ENCODE measurements around the gene RHBDL3. TPM values are rescaled to one million over a fixed set of nuclear protein-coding genes. Genes with fewer than 3 reads are reported as not detected.

Gene RHBDL3
- total RNA-seq, 2 experiments from 2014 or later: 0.15 TPM; not detected in 1

GRCh38 chr17:32297424-32297823 lies 31.8 kb downstream of the RHBDL3 start:
- no peaks in the 10 kb centered on the region for H3K9me2 ChIP-seq (ENCODE audit: insufficient read depth, low read length)
- no peak overlapping the region for H3K4me3 ChIP-seq (ENCODE audit: low read depth, low read length, poor library complexity, severe bottlenecking)
- H3K36me3 ChIP-seq (ENCODE audit: insufficient read depth, low read length): no peaks in the 10 kb centered on the region
- ChIA-PET CTCF (ENCODE audit: unreplicated experiment) (interaction anchor here (1.9 kb wide), 1 partner anchor 10 kb away, joined by 4 read pairs; no protein-coding TSS in a partner anchor), POLR2A (interaction anchor here (0.6 kb wide), 1 partner anchor 105 kb away, joined by 4 read pairs; no protein-coding TSS in a partner anchor)
- TF ChIP-seq CTCF (conservative IDR thresholded peaks at IDR 0.05; ENCODE audit: low read length): no peak
- no peak for TF ChIP-seq EZH2phosphoT487 (IDR thresholded peaks at IDR 0.05; ENCODE audit: borderline replicate concordance, low read depth, low read length)
- no peaks in the 10 kb centered on the region for H4K20me1 ChIP-seq (ENCODE audit: insufficient read depth, low read length)
- no peaks in the 10 kb centered on the region for H3K9me3 ChIP-seq (ENCODE audit: low read length)
- peaks cover 29% of the 10 kb centered on the region for H3K4me1 ChIP-seq (ENCODE audit: insufficient read depth, low read length, poor library complexity, severe bottlenecking)
- DNase-seq (ENCODE audit: low spot score): no peak
- no peak overlapping the region for H2AFZ ChIP-seq (ENCODE audit: low read length)
- H3K4me2 ChIP-seq (ENCODE audit: low read length): no peak overlapping the region
- no TSS peak for BruUV-seq (replicated peaks)
- H3K27ac ChIP-seq (ENCODE audit: low read depth, low read length, poor library complexity, severe bottlenecking): no peak overlapping the region
- H3K79me2 ChIP-seq (ENCODE audit: insufficient read depth, low read depth, low read length): no peaks in the 10 kb centered on the region
- intact Hi-C loops (cut with micrococcal nuclease; ENCODE audit: unreplicated experiment): no loop called here

- no peak overlapping the region for H3K27ac ChIP-seq (ENCODE audit: low read depth, low read length, poor library complexity, severe bottlenecking)
- no peaks in the 10 kb centered on the region for H3K9me2 ChIP-seq (ENCODE audit: insufficient read depth, low read length)
- TF ChIP-seq CTCF (conservative IDR thresholded peaks at IDR 0.05; ENCODE audit: low read length): no peak
- TF ChIP-seq EZH2phosphoT487 (IDR thresholded peaks at IDR 0.05; ENCODE audit: borderline replicate concordance, low read depth, low read length): no peak
- no peak overlapping the region for H3K4me3 ChIP-seq (ENCODE audit: low read depth, low read length, poor library complexity, severe bottlenecking)
- no peaks in the 10 kb centered on the region for H3K79me2 ChIP-seq (ENCODE audit: insufficient read depth, low read depth, low read length)
- BruUV-seq (replicated peaks): no TSS peak
- H3K36me3 ChIP-seq (ENCODE audit: insufficient read depth, low read length): no peaks in the 10 kb centered on the region
- CTCF ChIA-PET (ENCODE audit: unreplicated experiment): interaction anchor here (1.9 kb wide), 1 partner anchor 11 kb away, joined by 4 read pairs; no protein-coding TSS in a partner anchor
- intact Hi-C loops (cut with micrococcal nuclease; ENCODE audit: unreplicated experiment): no loop called here
- H3K4me1 ChIP-seq (ENCODE audit: insufficient read depth, low read length, poor library complexity, severe bottlenecking): peaks cover 25% of the 10 kb centered on the region
- H4K20me1 ChIP-seq (ENCODE audit: insufficient read depth, low read length): no peaks in the 10 kb centered on the region
- H3K4me2 ChIP-seq (ENCODE audit: low read length): no peak overlapping the region
- POLR2A ChIA-PET: interaction anchor here (0.6 kb wide), 1 partner anchor 105 kb away, joined by 4 read pairs; no protein-coding TSS in a partner anchor
- no peak overlapping the region for H2AFZ ChIP-seq (ENCODE audit: low read length)
- H3K9me3 ChIP-seq (ENCODE audit: low read length): no peaks in the 10 kb centered on the region
- DNase-seq (ENCODE audit: low spot score): no peak
These were observed 32.2 kb downstream of the RHBDL3 start for GRCh38 chr17:32297860-32298259.

GRCh38 chr17:32298298-32298697 lies 32.7 kb downstream of the RHBDL3 start:
- intact Hi-C loops (cut with micrococcal nuclease; ENCODE audit: unreplicated experiment): no loop called here

More at GRCh38 chr17:32298298-32298697, 32.7 kb downstream of the RHBDL3 start:
- no peaks in the 10 kb centered on the region for H3K9me2 ChIP-seq (ENCODE audit: insufficient read depth, low read length)
- ChIA-PET POLR2A (no interaction called here), CTCF (ENCODE audit: unreplicated experiment) (interaction anchor here (1.9 kb wide), 1 partner anchor 11 kb away, joined by 4 read pairs; no protein-coding TSS in a partner anchor)
- no peak overlapping the region for H3K27ac ChIP-seq (ENCODE audit: low read depth, low read length, poor library complexity, severe bottlenecking)
- H3K79me2 ChIP-seq (ENCODE audit: insufficient read depth, low read depth, low read length): no peaks in the 10 kb centered on the region
- no peak overlapping the region for H2AFZ ChIP-seq (ENCODE audit: low read length)
- H3K4me3 ChIP-seq (ENCODE audit: low read depth, low read length, poor library complexity, severe bottlenecking): no peak overlapping the region
- TF ChIP-seq EZH2phosphoT487 (IDR thresholded peaks at IDR 0.05; ENCODE audit: borderline replicate concordance, low read depth, low read length) (no peak), CTCF (conservative IDR thresholded peaks at IDR 0.05; ENCODE audit: low read length) (no peak)
- no peaks in the 10 kb centered on the region for H4K20me1 ChIP-seq (ENCODE audit: insufficient read depth, low read length)
- H3K36me3 ChIP-seq (ENCODE audit: insufficient read depth, low read length): no peaks in the 10 kb centered on the region
- DNase-seq (ENCODE audit: low spot score): no peak
- peaks cover 20% of the 10 kb centered on the region for H3K4me1 ChIP-seq (ENCODE audit: insufficient read depth, low read length, poor library complexity, severe bottlenecking)
- no peaks in the 10 kb centered on the region for H3K9me3 ChIP-seq (ENCODE audit: low read length)
- no TSS peak for BruUV-seq (replicated peaks)
- H3K4me2 ChIP-seq (ENCODE audit: low read length): no peak overlapping the region

Data from OCI-LY7 (cell line).